ENCODE data around the gene CDH4.

Gene CDH4

GRCh38 chr20:61697666-61698597, 445.9 kb downstream of the CDH4 start:
- in situ Hi-C loops (cut with MboI; ENCODE audit: low sequenced_read_pairs, unreplicated experiment) = no loop called here
- no peak for DNase-seq (ENCODE audit: low spot score)
- no peak for TF ChIP-seq CTCF (IDR thresholded peaks at IDR 0.05; ENCODE audit: borderline replicate concordance, control extremely low read depth, extremely low read depth, insufficient read depth, missing control alignments)

- no peak for TF ChIP-seq CTCF (IDR thresholded peaks at IDR 0.05; ENCODE audit: borderline replicate concordance, control extremely low read depth, extremely low read depth, insufficient read depth, missing control alignments)
- in situ Hi-C loops (cut with MboI; ENCODE audit: low sequenced_read_pairs, unreplicated experiment) = no loop called here
- no peak for DNase-seq (ENCODE audit: low spot score)
These were observed 446.8 kb downstream of the CDH4 start for GRCh38 chr20:61698598-61699494.

GRCh38 chr20:61699495-61700374, 447.7 kb downstream of the CDH4 start:
- DNase-seq (ENCODE audit: low spot score) = no peak
- no peak for TF ChIP-seq CTCF (IDR thresholded peaks at IDR 0.05; ENCODE audit: borderline replicate concordance, control extremely low read depth, extremely low read depth, insufficient read depth, missing control alignments)
- in situ Hi-C loops (cut with MboI; ENCODE audit: low sequenced_read_pairs, unreplicated experiment) = no loop called here

GRCh38 chr20:61700595-61701140, 448.6 kb downstream of the CDH4 start:
- TF ChIP-seq CTCF (IDR thresholded peaks at IDR 0.05; ENCODE audit: borderline replicate concordance, control extremely low read depth, extremely low read depth, insufficient read depth, missing control alignments) = no peak
- no peak for DNase-seq (ENCODE audit: low spot score)
- in situ Hi-C loops (cut with MboI; ENCODE audit: low sequenced_read_pairs, unreplicated experiment) = no loop called here

GRCh38 chr20:61701401-61701800, 449.3 kb downstream of the CDH4 start:
- in situ Hi-C loops (cut with MboI; ENCODE audit: low sequenced_read_pairs, unreplicated experiment) = no loop called here
- no peak for DNase-seq (ENCODE audit: low spot score)
- no peak for TF ChIP-seq CTCF (IDR thresholded peaks at IDR 0.05; ENCODE audit: borderline replicate concordance, control extremely low read depth, extremely low read depth, insufficient read depth, missing control alignments)
